Spleen (tissue), 11 donors: Measurements from ENCODE around the gene MEIS1. TPM values are rescaled to one million over a fixed set of nuclear protein-coding genes. Genes with fewer than 3 reads are reported as not detected.

Source experiments
- DNase-seq: peaks from one replicate; pipeline ENCODE4 v3.0.0-alpha.2; 2020
- H3K27ac ChIP-seq, 8 donors: fragments of 200-600 bp; sonication (generic) in 7 of 8; 1 replicate in 4 of 8; 2 replicates in 4 of 8; pipeline versions ENCODE4 v1.5.0 to v1.8.0; 2016 to 2021; ENCODE audit warnings: inconsistent platforms in 4 of 8, mild to moderate bottlenecking in 4 of 8, moderate library complexity in 1 of 8
- H3K27me3 ChIP-seq, 7 donors: fragments of 200-600 bp; sonication (generic) in 6 of 7; replicated peaks in 1 of 7; 1 replicate in 4 of 7; 2 replicates in 3 of 7; pipeline versions ENCODE4 v1.5.0 to v1.8.0; 2016 to 2021; ENCODE audit warnings: inconsistent platforms in 3 of 7, mild to moderate bottlenecking in 1 of 7
- H3K36me3 ChIP-seq, 6 donors: fragments of 200-600 bp; sonication (generic) in 5 of 6; 1 replicate in 4 of 6; 2 replicates in 2 of 6; pipeline versions ENCODE4 v1.5.0 to v1.8.0; 2016 to 2021; ENCODE audit warnings: inconsistent platforms in 2 of 6
- H3K4me1 ChIP-seq, 6 donors: fragments of 200-600 bp; sonication (generic) in 5 of 6; 1 replicate in 3 of 6; 2 replicates in 3 of 6; pipeline versions ENCODE4 v1.5.0 to v1.8.0; 2016 to 2021; ENCODE audit warnings: inconsistent platforms in 3 of 6
- H3K4me3 ChIP-seq, 8 donors: fragments of 200-600 bp; sonication (generic) in 7 of 8; 1 replicate in 4 of 8; 2 replicates in 4 of 8; pipeline versions ENCODE4 v1.5.0 to v1.8.0; 2016 to 2021; ENCODE audit warnings: inconsistent platforms in 4 of 8, mild to moderate bottlenecking in 4 of 8, moderate library complexity in 2 of 8
- H3K9me3 ChIP-seq, 8 donors: fragments of 200-600 bp; sonication (generic) in 7 of 8; 1 replicate in 4 of 8; 2 replicates in 4 of 8; pipeline versions ENCODE4 v1.5.0 to v1.8.0; 2016 to 2021; ENCODE audit warnings: inconsistent platforms in 4 of 8
- POLR2A ChIP-seq, 3 donors: fragments of 450-650 bp; IDR thresholded peaks; one replicate each; pipeline ENCODE4 v1.5.1; 2017; ENCODE audit warnings: antibody characterized with exemption in 3 of 3, mild to moderate bottlenecking in 1 of 3
- POLR2AphosphoS5 ChIP-seq, 3 donors: sonication (generic); formaldehyde crosslinking; IDR thresholded peaks; one replicate each; pipeline ENCODE4 v1.5.1; 2017; ENCODE audit warnings: antibody characterized with exemption in 3 of 3
- WGBS, 5 donors: extraction: QIAGEN DNeasy Blood & Tissue Kit in 3 of 5; methylation state at CpG; one replicate each; pipeline versions ENCODE4 v1.1.5 to v1.1.7; 2013 to 2018; 5-methylcytosine and 5-hydroxymethylcytosine counted together
- intact Hi-C: fragments of 100-400 bp; cut with DNase I; formaldehyde crosslinking; loops from one replicate; pipeline ENCODE4 v1.15.0; 2023; ENCODE audit warnings: low total_unique reads
- polyA plus RNA-seq, 3 donors: library from polyadenylated mRNA; stranded (reverse); fragments of 200-250 nt; gene quantifications; one replicate each; pipeline ENCODE4 v1.2.1, GENCODE V29; 2013
- total RNA-seq, 7 donors: library from RNA; depleted of rRNA in 3 of 7; stranded (reverse); fragments of >200 nt in 3 of 7; fragmentation: NEBNext Ultra II Directional in 4 of 7; extraction: Animal tissue kit (Norgen Biotek cat#: 25700) in 4 of 7; gene quantifications; one replicate each; pipeline versions ENCODE4 v1.1.0 to v1.2.1, GENCODE V29; 2016 to 2021
- TF ChIP-seq, protein P1 (sequence below), 11 experiments: fragments of 200-600 bp in 7 of 11; fragments of 450-650 bp in 4 of 11; sonication (generic) in 4 of 11; IDR thresholded peaks in 8 of 11; conservative IDR thresholded peaks in 3 of 11; 1 replicate in 7 of 11; 2 replicates in 4 of 11; pipeline versions ENCODE4 v1.4.0 to v1.8.0; 2016 to 2021; ENCODE audit warnings: antibody characterized with exemption in 11 of 11, inconsistent platforms in 4 of 11, mild to moderate bottlenecking in 1 of 11
- donor health status: healthy with polysubstance abuse.
- donor health status: DM: no; HTN: no; CAD: no; lungs with moderate emphysema.
- donor health status: DM: no; HTN: no; CAD: no.
- donor health status: Bipolar disorder and iron deficiency.
- donor health status: healthy.
- donor health status: DM: no; HTN: no; CAD: no.
- donor health status: DM: yes; HTN: yes; CAD: no.

The MEIS1 gene
- total and polyA plus RNA-seq, 10 donors, result 13.1 to 81.4 (median 28.2) TPM

GRCh38 chr2:66412874-66413273, 22.1 kb upstream of the MEIS1 start:
- Histone ChIP-seq H3K27ac (no peak overlapping the region), H3K9me3 (no peaks in the 10 kb centered on the region), H3K36me3 (no peaks in the 10 kb centered on the region), H3K27me3 (peaks cover 0 to 12% (median 0%) of the 10 kb centered on the region in 7 donors), H3K4me1 (no peaks in the 10 kb centered on the region), H3K4me3 (no peak overlapping the region)
- TF ChIP-seq POLR2AphosphoS5 (IDR thresholded peaks at IDR 0.05), result no peak
- no peak for TF ChIP-seq POLR2A (IDR thresholded peaks at IDR 0.05)
- TF ChIP-seq, protein P1, sequence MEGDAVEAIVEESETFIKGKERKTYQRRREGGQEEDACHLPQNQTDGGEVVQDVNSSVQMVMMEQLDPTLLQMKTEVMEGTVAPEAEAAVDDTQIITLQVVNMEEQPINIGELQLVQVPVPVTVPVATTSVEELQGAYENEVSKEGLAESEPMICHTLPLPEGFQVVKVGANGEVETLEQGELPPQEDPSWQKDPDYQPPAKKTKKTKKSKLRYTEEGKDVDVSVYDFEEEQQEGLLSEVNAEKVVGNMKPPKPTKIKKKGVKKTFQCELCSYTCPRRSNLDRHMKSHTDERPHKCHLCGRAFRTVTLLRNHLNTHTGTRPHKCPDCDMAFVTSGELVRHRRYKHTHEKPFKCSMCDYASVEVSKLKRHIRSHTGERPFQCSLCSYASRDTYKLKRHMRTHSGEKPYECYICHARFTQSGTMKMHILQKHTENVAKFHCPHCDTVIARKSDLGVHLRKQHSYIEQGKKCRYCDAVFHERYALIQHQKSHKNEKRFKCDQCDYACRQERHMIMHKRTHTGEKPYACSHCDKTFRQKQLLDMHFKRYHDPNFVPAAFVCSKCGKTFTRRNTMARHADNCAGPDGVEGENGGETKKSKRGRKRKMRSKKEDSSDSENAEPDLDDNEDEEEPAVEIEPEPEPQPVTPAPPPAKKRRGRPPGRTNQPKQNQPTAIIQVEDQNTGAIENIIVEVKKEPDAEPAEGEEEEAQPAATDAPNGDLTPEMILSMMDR (IDR thresholded peaks at IDR 0.05 in 8 of 11, conservative IDR thresholded peaks at IDR 0.05 in 3 of 11), result no peak
- no peak for DNase-seq
- WGBS, 5 donors, result 50 to 80% (median 70%) methylated on average over 1 of the region's 1 CpG
- intact Hi-C loops, result no loop called here

GRCh38 chr2:66414896-66415295, 20.0 kb upstream of the MEIS1 start:
- H3K9me3 ChIP-seq, result no peaks in the 10 kb centered on the region
- 77 to 91% (median 84%) methylated on average over 1 of the region's 1 CpG for WGBS, 5 donors
- no peaks in the 10 kb centered on the region for H3K4me1 ChIP-seq
- no peak for DNase-seq
- intact Hi-C loops, result no loop called here
- H3K36me3 ChIP-seq, result no peaks in the 10 kb centered on the region
- no peak for TF ChIP-seq POLR2A (IDR thresholded peaks at IDR 0.05)
- no peak for TF ChIP-seq POLR2AphosphoS5 (IDR thresholded peaks at IDR 0.05)
- TF ChIP-seq, protein P1 (IDR thresholded peaks at IDR 0.05 in 8 of 11, conservative IDR thresholded peaks at IDR 0.05 in 3 of 11), result no peak
- no peak overlapping the region for H3K27ac ChIP-seq
- peaks cover 0 to 12% (median 0%) of the 10 kb centered on the region in 7 donors for H3K27me3 ChIP-seq
- H3K4me3 ChIP-seq, result no peak overlapping the region

DNA sequence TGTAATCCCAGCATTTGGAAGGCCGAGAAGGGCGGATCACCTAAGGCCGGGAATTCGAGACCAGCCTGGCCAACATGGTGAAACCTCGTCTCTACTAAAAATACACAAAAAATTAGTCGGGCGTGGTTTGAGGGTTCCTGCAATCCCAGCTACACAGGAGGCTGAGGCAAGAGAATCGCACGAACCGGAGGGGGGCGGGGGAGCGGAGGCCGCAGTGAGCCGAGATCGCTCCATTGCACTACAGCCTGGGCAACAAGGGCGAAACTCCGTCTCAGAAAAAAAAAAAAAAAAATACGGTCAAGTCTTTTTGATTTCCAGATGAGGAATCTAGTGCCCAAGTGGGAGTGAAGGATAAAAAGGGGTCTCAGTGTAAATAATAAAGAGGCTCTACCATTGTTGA, 16.5 kb upstream of the MEIS1 start:
- Histone ChIP-seq H3K27me3 (peaks cover 0 to 21% (median 0%) of the 10 kb centered on the region in 7 donors), H3K4me1 (no peaks in the 10 kb centered on the region), H3K9me3 (no peaks in the 10 kb centered on the region), H3K27ac (no peak overlapping the region), H3K4me3 (no peak overlapping the region), H3K36me3 (no peaks in the 10 kb centered on the region)
- DNase-seq, result no peak
- WGBS, 5 donors, result 93 to 100% (median 95%) methylated on average over 18 of the region's 18 CpGs
- intact Hi-C loops, result no loop called here
- TF ChIP-seq POLR2AphosphoS5 (IDR thresholded peaks at IDR 0.05) (no peak), POLR2A (IDR thresholded peaks at IDR 0.05) (no peak)
- TF ChIP-seq, protein P1 (IDR thresholded peaks at IDR 0.05 in 8 of 11, conservative IDR thresholded peaks at IDR 0.05 in 3 of 11), result no peak

DNA sequence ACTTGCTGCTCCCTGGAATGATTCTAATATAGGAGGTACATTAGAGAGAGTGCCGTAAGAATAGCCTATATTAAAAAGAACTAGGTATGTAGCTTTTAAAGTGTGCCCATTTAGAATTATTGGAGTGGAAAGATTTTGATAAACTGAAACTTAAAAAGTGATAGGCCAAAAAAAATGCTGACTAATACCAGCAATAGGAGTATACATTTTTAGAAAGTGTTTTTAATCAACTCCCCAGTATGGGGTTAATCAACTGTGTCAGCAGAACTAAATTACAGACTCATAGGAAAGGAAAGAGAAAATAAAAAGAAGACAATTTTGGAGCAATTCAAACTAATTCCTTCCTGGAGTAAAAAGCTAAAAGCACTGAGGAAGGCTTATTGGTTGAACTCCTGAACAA, 13.3 kb upstream of the MEIS1 start:
- 52 to 90% (median 66%) methylated on average over 1 of the region's 1 CpG for WGBS, 5 donors
- intact Hi-C loops, result loop anchor here (10.0 kb wide), 1 partner anchor 1423 kb away; no protein-coding TSS in a partner anchor
- Histone ChIP-seq H3K4me3 (no peak overlapping the region), H3K4me1 (peaks cover 0 to 15% (median 4%) of the 10 kb centered on the region in 6 donors), H3K27me3 (peaks cover 0 to 40% (median 14%) of the 10 kb centered on the region in 7 donors), H3K36me3 (no peaks in the 10 kb centered on the region), H3K27ac (no peak overlapping the region), H3K9me3 (no peaks in the 10 kb centered on the region)
- no peak for DNase-seq
- no peak for TF ChIP-seq POLR2A (IDR thresholded peaks at IDR 0.05)
- TF ChIP-seq, protein P1 (IDR thresholded peaks at IDR 0.05 in 8 of 11, conservative IDR thresholded peaks at IDR 0.05 in 3 of 11), result no peak
- no peak for TF ChIP-seq POLR2AphosphoS5 (IDR thresholded peaks at IDR 0.05)
